DMS114 treated with DMSO at 0.1 percent for 48 hours (cell line): ENCODE results near the gene AHCYL2.
"Not testable (repeated sequence)": the region's sequence is repeated elsewhere in the genome, so short reads cannot be mapped to it uniquely, and the experiment has no call there.

ENCODE experiments used
- DNase-seq: peaks from one replicate; lab custom pipeline; 2025; ENCODE audit not compliant: unreplicated experiment; lab: John Stamatoyannopoulos, UW

Gene AHCYL2

DNA sequence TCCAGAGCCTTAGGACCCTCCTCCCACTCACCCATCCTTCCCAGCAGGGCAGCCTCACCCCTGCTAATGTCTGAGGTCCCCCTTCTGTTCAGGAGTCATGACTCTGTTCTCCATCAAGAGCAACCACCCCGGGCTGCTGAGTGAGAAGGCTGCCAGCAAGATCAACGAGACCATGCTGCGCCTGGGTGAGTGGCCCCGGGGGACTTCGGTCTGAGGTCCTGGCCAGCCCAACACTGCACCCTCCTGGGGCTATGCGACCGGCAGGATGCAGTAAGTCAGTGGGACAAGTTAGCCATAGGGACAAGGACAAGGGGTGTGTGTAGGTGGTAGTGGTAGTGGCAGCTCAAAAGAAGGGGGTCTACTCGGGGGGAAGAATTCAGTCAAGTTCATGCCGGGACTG lies 16.2 kb upstream of the AHCYL2 start:
- DNase-seq = no peak

DNA sequence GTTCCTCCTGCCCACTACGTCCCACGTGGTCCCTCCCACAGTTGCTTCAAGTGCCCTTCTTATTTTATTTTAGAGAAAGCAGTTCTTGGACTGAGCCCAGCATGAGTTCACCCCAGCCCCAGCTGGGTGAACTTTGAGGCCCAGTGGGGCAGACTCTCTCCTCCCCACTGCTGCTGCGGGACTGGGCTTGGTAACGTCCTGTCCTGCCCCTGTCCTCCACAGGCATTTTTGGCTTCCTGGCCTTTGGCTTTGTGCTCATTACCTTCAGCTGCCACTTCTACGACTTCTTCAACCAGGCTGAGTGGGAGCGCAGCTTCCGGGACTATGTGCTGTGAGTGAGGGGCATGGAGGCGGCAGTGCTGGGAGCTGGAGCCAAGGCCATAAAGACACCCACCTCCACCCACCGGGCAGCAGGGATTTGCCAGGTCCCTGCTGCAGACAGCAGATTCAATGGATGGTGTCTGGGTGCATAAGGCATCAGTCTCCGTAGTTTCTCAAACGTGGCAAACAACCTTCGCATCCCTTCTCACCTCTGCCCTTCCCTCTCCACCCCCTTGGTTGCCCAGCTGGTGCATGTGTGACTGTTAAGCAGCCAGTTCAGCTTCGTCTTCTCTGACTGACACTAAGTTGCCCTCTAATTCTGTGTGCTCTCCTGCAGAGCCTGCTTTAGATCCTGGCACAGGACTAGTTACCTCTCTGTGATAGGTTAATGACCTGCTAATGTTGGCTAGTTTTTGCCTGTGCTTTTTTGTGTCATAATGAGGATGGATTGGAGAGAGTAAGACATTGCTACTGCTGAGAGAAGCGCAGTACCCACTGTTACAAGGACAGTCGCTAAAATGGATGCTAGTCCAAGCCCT lies 15.5 kb upstream of the AHCYL2 start:
- DNase-seq = no peak

DNA sequence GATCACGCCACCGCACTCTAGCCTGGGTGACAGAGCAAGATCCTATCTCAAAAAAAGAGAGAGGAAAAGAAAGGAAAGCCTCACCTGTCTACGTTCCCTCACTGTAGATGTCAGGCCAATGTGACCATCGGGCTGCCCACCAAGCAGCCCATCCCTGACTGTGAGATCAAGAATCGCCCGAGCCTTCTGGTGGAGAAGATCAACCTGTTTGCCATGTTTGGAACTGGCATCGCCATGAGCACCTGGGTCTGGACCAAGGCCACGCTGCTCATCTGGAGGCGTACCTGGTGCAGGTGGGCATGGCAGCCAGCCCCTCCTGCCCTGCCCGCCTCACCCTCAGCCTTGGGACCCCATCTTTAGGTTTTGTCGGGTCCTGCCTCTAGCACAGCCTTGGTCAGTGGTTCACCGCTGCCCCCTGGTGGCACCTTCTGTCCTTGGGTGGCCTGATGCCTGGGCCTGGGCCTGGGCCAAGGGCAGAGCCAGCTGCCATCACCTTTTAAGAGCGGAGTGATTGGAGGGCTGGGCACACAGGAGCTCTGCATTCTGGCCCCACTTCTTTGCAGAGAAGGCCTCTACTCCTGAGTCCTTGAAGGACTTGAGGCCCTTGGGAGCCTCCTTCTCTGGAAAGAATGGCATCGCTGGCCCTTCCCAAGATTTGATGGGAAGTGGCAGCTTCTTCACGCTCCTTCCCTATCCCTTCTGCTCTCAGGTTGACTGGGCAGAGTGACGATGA lies 14.4 kb upstream of the AHCYL2 start:
- DNase-seq = no peak

- no peak for DNase-seq
These were observed 13.9 kb upstream of the AHCYL2 start for GRCh38 chr7:129210989-129211312.

DNA sequence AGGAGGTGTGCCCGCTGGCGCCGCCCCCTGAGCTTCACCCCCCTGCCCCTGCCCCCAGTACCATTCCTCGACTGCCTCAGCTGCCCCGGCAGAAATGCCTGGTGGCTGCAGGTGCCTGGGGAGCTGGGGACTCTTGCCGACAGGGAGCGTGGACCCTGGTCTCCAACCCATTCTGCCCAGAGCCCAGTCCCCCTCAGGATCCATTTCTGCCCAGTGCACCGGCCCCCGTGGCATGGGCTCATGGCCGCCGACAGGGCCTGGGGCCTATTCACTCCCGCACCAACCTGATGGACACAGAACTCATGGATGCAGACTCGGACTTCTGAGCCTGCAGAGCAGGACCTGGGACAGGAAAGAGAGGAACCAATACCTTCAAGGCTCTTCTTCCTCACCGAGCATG lies 12.7 kb upstream of the AHCYL2 start:
- no peak for DNase-seq

GRCh38 chr7:129212596-129212995 lies 12.2 kb upstream of the AHCYL2 start:
- DNase-seq = no peak

- DNase-seq = no peak
These were observed 11.0 kb upstream of the AHCYL2 start for GRCh38 chr7:129213828-129214227.

DNA sequence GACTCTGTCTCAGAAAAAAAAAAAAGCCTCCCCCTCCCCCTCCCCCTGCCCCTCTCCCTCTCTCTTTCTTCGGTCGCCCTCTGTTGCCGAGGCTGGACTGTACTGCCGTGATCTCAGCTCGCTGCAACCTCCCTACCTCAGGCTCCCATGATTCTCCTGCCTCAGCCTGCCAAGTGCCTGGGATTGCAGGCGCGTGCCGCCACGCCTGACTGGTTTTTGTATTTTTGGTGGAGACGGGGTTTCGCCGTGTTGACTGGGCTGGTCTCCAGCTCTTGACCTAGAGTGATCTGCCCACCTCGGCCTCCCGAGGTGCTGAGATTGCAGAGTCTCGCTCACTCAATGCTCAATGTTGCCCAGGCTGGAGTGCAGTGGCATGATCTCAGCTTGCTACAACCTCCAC lies 9.1 kb upstream of the AHCYL2 start:
- not testable (repeated sequence) for DNase-seq

DNA sequence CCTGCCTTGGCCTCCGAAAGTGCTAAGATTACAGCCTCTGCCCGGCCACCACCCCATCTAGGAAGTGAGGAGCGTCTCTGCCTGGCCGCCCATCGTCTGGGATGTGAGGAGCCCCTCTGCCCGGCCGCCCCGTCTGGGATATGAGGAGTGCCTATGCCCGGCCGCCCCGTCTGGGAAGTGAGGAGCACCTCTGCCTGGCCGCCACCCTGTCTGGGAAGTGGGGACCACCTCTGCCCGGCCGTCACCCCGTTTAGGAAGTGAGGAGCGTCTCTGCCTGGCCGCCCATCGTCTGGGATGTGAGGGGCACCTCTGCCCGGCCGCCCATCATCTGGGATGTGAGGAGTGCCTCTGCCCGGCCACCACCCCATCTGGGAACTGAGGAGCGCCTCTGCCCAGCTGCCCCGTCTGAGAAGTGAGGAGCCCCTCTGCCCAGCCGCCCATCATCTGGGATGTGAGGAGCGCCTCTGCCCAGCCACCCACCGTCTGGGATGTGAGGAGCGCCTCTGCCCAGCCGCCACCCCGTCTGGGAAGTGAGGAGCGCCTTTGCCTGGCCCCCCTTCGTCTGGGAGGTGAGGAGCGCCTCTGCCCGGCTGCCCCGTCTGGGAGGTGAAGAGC lies 8.6 kb upstream of the AHCYL2 start:
- DNase-seq = not testable (repeated sequence)

DNA sequence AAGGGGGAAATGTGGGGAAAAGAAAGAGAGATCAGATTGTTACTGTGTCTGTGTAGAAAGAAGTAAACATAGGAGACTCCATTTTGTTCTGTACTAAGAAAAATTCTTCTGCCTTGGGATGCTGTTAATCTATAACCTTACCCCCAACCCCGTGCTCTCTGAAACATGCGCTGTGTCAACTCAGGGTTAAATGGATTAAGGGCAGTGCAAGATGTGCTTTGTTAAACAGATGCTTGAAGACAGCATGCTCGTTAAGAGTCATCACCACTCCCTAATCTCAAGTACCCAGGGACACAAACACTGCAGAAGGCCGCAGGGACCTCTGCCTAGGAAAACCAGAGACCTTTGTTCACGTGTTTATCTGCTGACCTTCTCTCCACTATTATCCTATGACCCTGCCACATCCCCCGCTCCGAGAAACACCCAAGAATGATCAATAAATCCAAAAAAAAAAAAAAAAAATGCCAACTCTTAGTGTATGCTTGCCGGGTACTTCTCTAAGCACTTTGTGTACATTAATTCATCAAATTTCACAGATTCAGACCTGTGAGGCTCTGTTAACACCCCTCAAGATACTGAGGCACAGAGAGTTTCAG lies 7.9 kb upstream of the AHCYL2 start:
- not testable (repeated sequence) for DNase-seq

- peak; percentile 69 for DNase-seq
These were observed 6.2 kb upstream of the AHCYL2 start for GRCh38 chr7:129218514-129219062.

DNA sequence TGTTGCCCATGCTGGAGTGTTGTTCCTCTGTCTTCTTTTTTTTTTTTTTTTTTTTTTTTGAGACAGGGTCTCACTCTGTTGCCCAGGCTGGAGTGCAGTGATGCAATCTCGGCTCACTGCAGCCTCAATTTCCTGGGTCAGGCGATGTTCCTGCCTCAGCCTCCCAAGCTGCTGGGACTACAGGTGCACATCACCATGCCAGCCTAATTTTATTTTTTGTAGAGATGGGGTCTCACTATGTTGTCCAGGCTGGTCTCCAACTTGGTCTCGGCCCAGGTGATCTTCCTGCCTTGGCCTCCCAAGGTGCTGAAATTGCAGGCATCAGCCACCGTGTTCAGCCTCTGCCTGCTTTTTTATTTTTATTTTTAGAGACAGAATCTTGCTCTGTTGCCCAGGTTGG lies 5.7 kb upstream of the AHCYL2 start:
- DNase-seq = not testable (repeated sequence)

GRCh38 chr7:129222064-129222463 lies 2.8 kb upstream of the AHCYL2 start:
- DNase-seq = no peak

DNA sequence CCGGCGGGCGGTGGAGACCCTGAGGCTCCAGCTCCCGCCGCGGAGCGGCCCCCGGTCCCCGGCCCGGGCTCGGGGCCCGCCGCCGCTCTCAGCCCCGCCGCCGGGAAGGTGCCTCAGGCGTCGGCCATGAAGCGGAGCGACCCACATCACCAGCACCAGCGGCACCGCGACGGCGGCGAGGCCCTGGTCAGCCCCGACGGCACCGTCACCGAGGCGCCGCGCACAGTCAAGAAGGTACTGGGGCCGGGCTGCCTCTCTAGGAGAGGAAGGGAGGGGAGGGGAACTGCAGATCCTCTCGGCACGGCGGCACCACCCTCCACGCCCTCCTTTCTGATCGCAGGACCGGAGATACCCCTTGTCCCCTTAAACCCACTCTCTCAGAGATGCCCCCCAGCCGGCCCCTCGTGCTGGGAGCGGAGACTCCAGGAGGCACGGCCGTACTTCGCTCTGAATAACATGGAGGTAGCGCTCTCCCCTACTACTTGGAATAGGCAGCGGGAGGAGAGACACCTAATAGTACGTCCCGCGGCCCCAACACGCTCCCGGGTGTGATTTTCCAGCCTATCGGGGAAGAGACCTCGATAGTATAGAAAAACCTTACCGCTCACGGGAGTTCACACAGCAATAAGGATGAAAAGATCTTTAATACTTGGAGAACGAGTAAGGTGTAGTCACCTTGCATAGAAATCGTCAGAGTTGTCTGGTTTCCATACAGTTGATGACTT lies 538 bp downstream of the AHCYL2 start:
- no peak for DNase-seq

DNA sequence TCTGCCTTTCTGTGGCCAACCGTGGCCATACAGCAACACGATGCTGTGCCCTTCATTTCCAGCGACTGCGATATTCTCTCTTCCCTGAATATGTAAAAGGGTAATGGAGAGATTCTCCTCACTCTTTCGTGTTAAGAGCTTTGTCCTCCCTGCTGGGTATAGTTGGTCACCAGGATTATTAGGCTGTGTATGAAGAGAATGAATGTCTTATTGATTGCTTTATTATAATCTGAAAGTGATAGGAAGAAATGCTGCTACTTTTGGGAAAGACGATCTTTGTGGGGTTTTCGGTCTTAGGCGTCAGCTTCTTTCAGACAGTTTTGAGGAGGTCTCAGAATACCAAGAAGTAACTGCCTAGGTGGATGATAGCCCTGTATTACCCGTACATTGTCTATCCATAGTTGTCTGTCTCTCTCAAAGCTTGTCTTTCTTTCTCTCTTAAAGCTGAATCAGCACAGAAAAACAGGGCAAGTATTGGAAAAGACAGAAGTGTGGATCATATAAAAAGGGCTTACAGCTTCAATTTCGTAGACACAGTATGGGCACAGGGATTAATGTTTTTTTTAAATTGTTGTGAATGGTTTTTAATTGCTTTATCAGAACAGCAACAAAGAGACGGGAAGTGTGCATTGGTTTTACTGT lies 1.2 kb downstream of the AHCYL2 start:
- DNase-seq = no peak

- no peak for DNase-seq
These were observed 3.1 kb downstream of the AHCYL2 start for GRCh38 chr7:129227646-129228578.

GRCh38 chr7:129228633-129229032 lies 3.8 kb downstream of the AHCYL2 start:
- DNase-seq = no peak

- DNase-seq = no peak
These were observed 6.8 kb downstream of the AHCYL2 start for GRCh38 chr7:129231666-129232065.

DNA sequence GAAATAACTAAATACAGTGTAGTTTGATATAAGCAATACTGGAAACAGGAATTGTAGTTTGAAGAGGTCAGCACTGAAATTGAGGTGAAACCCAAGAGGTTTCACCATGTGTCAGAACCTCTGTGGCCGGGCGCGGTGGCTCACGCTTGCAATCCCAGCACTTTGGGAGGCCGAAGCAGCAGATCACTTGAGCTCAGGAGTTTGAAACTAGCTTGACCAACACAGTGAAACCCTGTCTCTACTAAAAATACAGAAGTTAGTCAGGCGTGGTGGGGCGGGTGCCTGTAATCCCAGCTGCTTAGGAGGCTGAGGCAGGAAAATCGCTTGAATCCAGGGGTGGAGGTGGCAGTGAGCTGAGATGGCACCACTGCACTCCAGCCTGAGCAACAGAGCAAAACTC lies 13.7 kb downstream of the AHCYL2 start:
- DNase-seq = no peak
